ENCODE data around the gene SAMD9L.

SAMD9L gene

GRCh38 chr7:93150200-93150835, 2.1 kb upstream of the SAMD9L start:
- TF ChIP-seq FOXK2 (IDR thresholded peaks at IDR 0.05) (no peak), L3MBTL2 (conservative IDR thresholded peaks at IDR 0.05) (no peak), SUZ12 (IDR thresholded peaks at IDR 0.05) (no peak), PKNOX1 (IDR thresholded peaks at IDR 0.05) (no peak), LEF1 (IDR thresholded peaks at IDR 0.05; ENCODE audit: borderline replicate concordance) (no peak), BHLHE40 (IDR thresholded peaks at IDR 0.05; ENCODE audit: borderline replicate concordance) (no peak), FOXA1 (IDR thresholded peaks at IDR 0.05) (no peak), SP1 (IDR thresholded peaks at IDR 0.05) (no peak), FOXM1 (IDR thresholded peaks at IDR 0.05; ENCODE audit: borderline replicate concordance) (no peak), CTBP1 (IDR thresholded peaks at IDR 0.05; ENCODE audit: borderline replicate concordance) (no peak), ZNF384 (IDR thresholded peaks at IDR 0.05) (no peak), TARDBP (IDR thresholded peaks at IDR 0.05) (no peak)
- ChIA-PET CTCF (no interaction called here), POLR2A (no interaction called here)
- DNase-seq (ENCODE audit: extremely low spot score): no peak

- ChIA-PET CTCF (no interaction called here), POLR2A (no interaction called here)
- DNase-seq (ENCODE audit: extremely low spot score): no peak
- no peak for TF ChIP-seq TARDBP (IDR thresholded peaks at IDR 0.05)
- TF ChIP-seq L3MBTL2 (conservative IDR thresholded peaks at IDR 0.05): no peak
- TF ChIP-seq BHLHE40 (IDR thresholded peaks at IDR 0.05; ENCODE audit: borderline replicate concordance): no peak
- TF ChIP-seq FOXM1 (IDR thresholded peaks at IDR 0.05; ENCODE audit: borderline replicate concordance): no peak
- TF ChIP-seq ZNF384 (IDR thresholded peaks at IDR 0.05): no peak
- no peak for TF ChIP-seq NFRKB (IDR thresholded peaks at IDR 0.05)
- no peak for TF ChIP-seq ARNT (IDR thresholded peaks at IDR 0.05)
- no peak for TF ChIP-seq FOXA1 (IDR thresholded peaks at IDR 0.05)
- TF ChIP-seq ELF4 (IDR thresholded peaks at IDR 0.05): no peak
- TF ChIP-seq CTBP1 (IDR thresholded peaks at IDR 0.05; ENCODE audit: borderline replicate concordance): no peak
- TF ChIP-seq FOXK2 (IDR thresholded peaks at IDR 0.05): no peak
- TF ChIP-seq SUZ12 (IDR thresholded peaks at IDR 0.05): no peak
- no peak for TF ChIP-seq SP1 (IDR thresholded peaks at IDR 0.05)
- TF ChIP-seq PKNOX1 (IDR thresholded peaks at IDR 0.05): no peak
- TF ChIP-seq HDGF (IDR thresholded peaks at IDR 0.05; ENCODE audit: borderline replicate concordance): no peak
- TF ChIP-seq LEF1 (IDR thresholded peaks at IDR 0.05; ENCODE audit: borderline replicate concordance): no peak
Observed at GRCh38 chr7:93148727-93149126, 542 bp upstream of the SAMD9L start.

GRCh38 chr7:93147363-93147762, 822 bp downstream of the SAMD9L start:
- DNase-seq (ENCODE audit: extremely low spot score): no peak
- TF ChIP-seq FOXM1 (IDR thresholded peaks at IDR 0.05; ENCODE audit: borderline replicate concordance): no peak
- TF ChIP-seq CTBP1 (IDR thresholded peaks at IDR 0.05; ENCODE audit: borderline replicate concordance): no peak
- no peak for TF ChIP-seq LEF1 (IDR thresholded peaks at IDR 0.05; ENCODE audit: borderline replicate concordance)
- no peak for TF ChIP-seq SUZ12 (IDR thresholded peaks at IDR 0.05)
- TF ChIP-seq ZNF384 (IDR thresholded peaks at IDR 0.05): no peak
- TF ChIP-seq SP1 (IDR thresholded peaks at IDR 0.05): no peak
- TF ChIP-seq PKNOX1 (IDR thresholded peaks at IDR 0.05): no peak
- TF ChIP-seq TARDBP (IDR thresholded peaks at IDR 0.05): no peak
- no peak for TF ChIP-seq L3MBTL2 (conservative IDR thresholded peaks at IDR 0.05)
- TF ChIP-seq ELF4 (IDR thresholded peaks at IDR 0.05): no peak
- CTCF ChIA-PET: no interaction called here
- POLR2A ChIA-PET: no interaction called here

GRCh38 chr7:93146472-93147141, 1.6 kb downstream of the SAMD9L start:
- ChIA-PET POLR2A (no interaction called here), CTCF (no interaction called here)
- TF ChIP-seq L3MBTL2 (conservative IDR thresholded peaks at IDR 0.05): no peak
- TF ChIP-seq NFRKB (IDR thresholded peaks at IDR 0.05): no peak
- no peak for TF ChIP-seq FOXA1 (IDR thresholded peaks at IDR 0.05)
- TF ChIP-seq SP1 (IDR thresholded peaks at IDR 0.05): no peak
- no peak for TF ChIP-seq HDGF (IDR thresholded peaks at IDR 0.05; ENCODE audit: borderline replicate concordance)
- TF ChIP-seq FOXK2 (IDR thresholded peaks at IDR 0.05): no peak
- TF ChIP-seq ZNF384 (IDR thresholded peaks at IDR 0.05): no peak
- TF ChIP-seq TARDBP (IDR thresholded peaks at IDR 0.05): no peak
- TF ChIP-seq LEF1 (IDR thresholded peaks at IDR 0.05; ENCODE audit: borderline replicate concordance): no peak
- TF ChIP-seq ARNT (IDR thresholded peaks at IDR 0.05): no peak
- no peak for TF ChIP-seq SUZ12 (IDR thresholded peaks at IDR 0.05)
- TF ChIP-seq FOXM1 (IDR thresholded peaks at IDR 0.05; ENCODE audit: borderline replicate concordance): no peak
- no peak for TF ChIP-seq BHLHE40 (IDR thresholded peaks at IDR 0.05; ENCODE audit: borderline replicate concordance)

GRCh38 chr7:93146036-93146435, 2.1 kb downstream of the SAMD9L start:
- POLR2A ChIA-PET: no interaction called here
- no peak for DNase-seq (ENCODE audit: extremely low spot score)
- TF ChIP-seq CTBP1 (IDR thresholded peaks at IDR 0.05; ENCODE audit: borderline replicate concordance): no peak
- TF ChIP-seq SP1 (IDR thresholded peaks at IDR 0.05): no peak
- TF ChIP-seq ZNF384 (IDR thresholded peaks at IDR 0.05): no peak
- no peak for TF ChIP-seq FOXM1 (IDR thresholded peaks at IDR 0.05; ENCODE audit: borderline replicate concordance)
- TF ChIP-seq NFRKB (IDR thresholded peaks at IDR 0.05): no peak
- TF ChIP-seq FOXK2 (IDR thresholded peaks at IDR 0.05): no peak
- TF ChIP-seq PKNOX1 (IDR thresholded peaks at IDR 0.05): no peak
- TF ChIP-seq ARNT (IDR thresholded peaks at IDR 0.05): no peak
- TF ChIP-seq SUZ12 (IDR thresholded peaks at IDR 0.05): no peak
- TF ChIP-seq BHLHE40 (IDR thresholded peaks at IDR 0.05; ENCODE audit: borderline replicate concordance): no peak
- no peak for TF ChIP-seq LEF1 (IDR thresholded peaks at IDR 0.05; ENCODE audit: borderline replicate concordance)
- no peak for TF ChIP-seq L3MBTL2 (conservative IDR thresholded peaks at IDR 0.05)
- TF ChIP-seq HDGF (IDR thresholded peaks at IDR 0.05; ENCODE audit: borderline replicate concordance): no peak
- CTCF ChIA-PET: no interaction called here

More at GRCh38 chr7:93146472-93147141, 1.6 kb downstream of the SAMD9L start:
- DNase-seq (ENCODE audit: extremely low spot score): no peak

Data from HEK293T (cell line).